HCT116 (cell line): ENCODE measurements around the gene RPH3AL. TPM values are rescaled to one million over a fixed set of nuclear protein-coding genes. Genes with fewer than 3 reads are reported as not detected.
"Not testable (repeated sequence)": the region's sequence is repeated elsewhere in the genome, so short reads cannot be mapped to it uniquely, and the experiment has no call there.

Experiments used
- ATAC-seq: fragments of 200-7000 bp; cut with Tn5 transposase; 2 replicates; pipeline ENCODE4 v1.9.1; 2020; ENCODE audit warnings: mild to moderate bottlenecking, moderate library complexity
- BruUV-seq: library from RNA; stranded (reverse); fragments of 400-500 nt; replicated peaks from 2 replicates; lab custom pipeline; 2021; lab: Mats Ljungman, UMichigan
- CTCF ChIA-PET: fragments of 300-600 bp; sonication (Branson Sonifier 250); formaldehyde crosslinking; loops from one replicate; lab custom pipeline; 2021; ENCODE audit warnings: antibody characterized with exemption; lab: Charles Lee
- POLR2A ChIA-PET: fragments of 300-600, 350-600 bp; sonication (Branson Sonifier 250); formaldehyde crosslinking; loops from one replicate; lab custom pipeline; 2021; ENCODE audit warnings: antibody characterized with exemption; lab: Charles Lee
- RAD21 ChIA-PET, 2 experiments: fragments of 300-600 bp; sonication (Branson Sonifier 250); formaldehyde crosslinking; loops; one replicate each; lab custom pipeline; 2023; ENCODE audit warnings: low total read pairs in 2 of 2; ENCODE audit not compliant: uncharacterized antibody in 2 of 2, unreplicated experiment in 2 of 2, low non-redundant PET in 1 of 2; lab: Charles Lee
- DNase-seq: peaks from one replicate; pipeline ENCODE4 v3.0.0-alpha.2; 2010; ENCODE audit warnings: low read depth, low spot score
- H2AFZ ChIP-seq: fragments of 200-600 bp; shearing (Covaris generic), sonication (generic); 2 replicates; pipeline ENCODE4 v1.6.1; 2017; ENCODE audit warnings: low read depth, mixed run types, mixed read lengths, antibody characterized with exemption, low read length; ENCODE audit not compliant: poor library complexity, severe bottlenecking
- H3K27ac ChIP-seq: 2 replicates; pipeline ENCODE4 v1.5.1; 2012; ENCODE audit warnings: low read depth, low read length
- H3K27me3 ChIP-seq: fragments of 200-600 bp; sonication (generic); 2 replicates; pipeline ENCODE4 v1.6.1; 2016; ENCODE audit warnings: mixed run types, low read length, mixed read lengths; ENCODE audit not compliant: insufficient read depth
- H3K36me3 ChIP-seq, 2 experiments: fragments of 200-500 bp in 1 of 2; fragments of 200-600 bp in 1 of 2; sonication (Bioruptor generic) in 1 of 2; sonication (generic) in 1 of 2; 2 replicates each; pipeline versions ENCODE4 v1.5.1 to v1.6.1; 2014 to 2016; ENCODE audit warnings: low read length in 2 of 2, inconsistent platforms in 1 of 2, mixed read lengths in 1 of 2, mixed run types in 1 of 2; ENCODE audit not compliant: insufficient read depth in 2 of 2, control insufficient read depth in 1 of 2
- H3K4me1 ChIP-seq, 2 experiments: fragments of 200-600 bp in 1 of 2; sonication (generic) in 1 of 2; 2 replicates each; pipeline versions ENCODE4 v1.5.1 to v1.6.1; 2012 to 2017; ENCODE audit warnings: low read length in 2 of 2, inconsistent platforms in 1 of 2, mild to moderate bottlenecking in 1 of 2, mixed read lengths in 1 of 2, mixed run types in 1 of 2, moderate library complexity in 1 of 2; ENCODE audit not compliant: insufficient read depth in 2 of 2, control insufficient read depth in 1 of 2
- H3K4me2 ChIP-seq: fragments of 200-600 bp; sonication (generic); 2 replicates; pipeline ENCODE4 v1.6.1; 2017; ENCODE audit warnings: mixed run types, low read length, mixed read lengths
- H3K4me3 ChIP-seq, 2 experiments: fragments of 200-600 bp in 1 of 2; sonication (generic) in 1 of 2; replicated peaks in 1 of 2; 2 replicates each; pipeline ENCODE4 v1.5.1; 2011 to 2016; ENCODE audit warnings: low read length in 2 of 2, control low read depth in 1 of 2, low read depth in 1 of 2, mild to moderate bottlenecking in 1 of 2, mixed read lengths in 1 of 2, mixed run types in 1 of 2
- H3K79me2 ChIP-seq: fragments of 200-600 bp; sonication (generic); 2 replicates; pipeline ENCODE4 v1.6.1; 2017; ENCODE audit warnings: mild to moderate bottlenecking, mixed run types, low read length, moderate library complexity, mixed read lengths; ENCODE audit not compliant: insufficient read depth
- H3K9ac ChIP-seq: fragments of 200-600 bp; sonication (generic); 2 replicates; pipeline ENCODE4 v1.6.1; 2016; ENCODE audit warnings: low read length, mixed read lengths
- H3K9me2 ChIP-seq: fragments of 200-600 bp; sonication (generic), shearing (Covaris generic); 2 replicates; pipeline ENCODE4 v1.6.1; 2017; ENCODE audit warnings: mixed run types, mild to moderate bottlenecking, moderate library complexity; ENCODE audit not compliant: insufficient read depth
- H3K9me3 ChIP-seq, 2 experiments: fragments of 200-500 bp in 1 of 2; fragments of 200-600 bp in 1 of 2; sonication (Bioruptor generic) in 1 of 2; sonication (generic) in 1 of 2; 2 replicates each; pipeline ENCODE4 v1.6.1; 2014 to 2017; ENCODE audit warnings: low read length in 2 of 2, mixed read lengths in 2 of 2, inconsistent platforms in 1 of 2, low read depth in 1 of 2, mild to moderate bottlenecking in 1 of 2, mixed run types in 1 of 2, moderate library complexity in 1 of 2; ENCODE audit not compliant: control insufficient read depth in 1 of 2, insufficient read depth in 1 of 2
- H4K20me1 ChIP-seq: fragments of 200-600 bp; sonication (generic), shearing (Covaris generic); 2 replicates; pipeline ENCODE4 v1.6.1; 2017; ENCODE audit warnings: mixed run types, mild to moderate bottlenecking, moderate library complexity; ENCODE audit not compliant: insufficient read depth
- CEBPB ChIP-seq: IDR thresholded peaks from 2 replicates; pipeline ENCODE4 v1.6.1; 2012; ENCODE audit warnings: low read depth
- EZH2phosphoT487 ChIP-seq: fragments of 200-600 bp; IDR thresholded peaks from 2 replicates; pipeline ENCODE4 v1.6.1; 2018; ENCODE audit warnings: antibody characterized with exemption, borderline replicate concordance
- JUND ChIP-seq: IDR thresholded peaks from 2 replicates; pipeline ENCODE4 v1.6.1; 2012
- POLR2A ChIP-seq: IDR thresholded peaks from 2 replicates; pipeline ENCODE4 v1.7.0; 2011; ENCODE audit warnings: borderline replicate concordance; ENCODE audit not compliant: insufficient read depth, insufficient read length; ENCODE audit errors: extremely low read depth
- SIN3A ChIP-seq: IDR thresholded peaks from 2 replicates; pipeline ENCODE4 v1.6.1; 2012; ENCODE audit warnings: low read depth
- SP1 ChIP-seq: IDR thresholded peaks from 2 replicates; pipeline ENCODE4 v1.6.1; 2012; ENCODE audit warnings: low read depth
- SRF ChIP-seq: IDR thresholded peaks from 2 replicates; pipeline ENCODE4 v1.6.1; 2012; ENCODE audit warnings: low read depth
- YY1 ChIP-seq: IDR thresholded peaks from 2 replicates; pipeline ENCODE4 v1.6.1; 2011; ENCODE audit warnings: low read length, low read depth, moderate library complexity, mild to moderate bottlenecking; ENCODE audit not compliant: insufficient replicate concordance; ENCODE audit errors: extremely low read depth
- ZNF274 ChIP-seq: fragments of 200-500 bp; sonication (Bioruptor generic); IDR thresholded peaks from 2 replicates; pipeline ENCODE4 v1.6.1; 2014; ENCODE audit warnings: mild to moderate bottlenecking, low read depth, low read length, inconsistent platforms
- intact Hi-C: fragments of 100-400 bp; cut with micrococcal nuclease; formaldehyde crosslinking; loops from 2 replicates; pipeline ENCODE4 v1.10.0; 2022
- total RNA-seq: library from RNA; stranded (reverse); gene quantifications from one replicate; pipeline ENCODE4 v1.2.1, GENCODE V29; 2021; ENCODE audit not compliant: unreplicated experiment
- TF ChIP-seq, protein P1 (sequence below): IDR thresholded peaks from 2 replicates; pipeline ENCODE4 v1.6.1; 2012
- TF ChIP-seq, protein P2 (sequence below): IDR thresholded peaks from 2 replicates; pipeline ENCODE4 v1.6.1; 2012
- TF ChIP-seq, protein P3 (sequence below), 3 experiments: fragments of 200-600 bp in 1 of 3; sonication (generic) in 1 of 3; IDR thresholded peaks in 2 of 3; conservative IDR thresholded peaks in 1 of 3; 2 replicates each; pipeline ENCODE4 v1.5.1; 2012 to 2017; ENCODE audit warnings: low read depth in 2 of 3, low read length in 2 of 3, antibody characterized with exemption in 1 of 3, borderline replicate concordance in 1 of 3, control low read depth in 1 of 3, mild to moderate bottlenecking in 1 of 3, mixed read lengths in 1 of 3, mixed run types in 1 of 3, moderate library complexity in 1 of 3; ENCODE audit not compliant: insufficient read depth in 1 of 3
- TF ChIP-seq, protein P4 (sequence below): IDR thresholded peaks from 2 replicates; pipeline ENCODE4 v1.6.1; 2011; ENCODE audit warnings: mild to moderate bottlenecking, low read length, moderate library complexity; ENCODE audit not compliant: insufficient replicate concordance; ENCODE audit errors: extremely low read depth

The RPH3AL gene
- total RNA-seq, 1 experiment from 2014 or later: 17.0 TPM

DNA sequence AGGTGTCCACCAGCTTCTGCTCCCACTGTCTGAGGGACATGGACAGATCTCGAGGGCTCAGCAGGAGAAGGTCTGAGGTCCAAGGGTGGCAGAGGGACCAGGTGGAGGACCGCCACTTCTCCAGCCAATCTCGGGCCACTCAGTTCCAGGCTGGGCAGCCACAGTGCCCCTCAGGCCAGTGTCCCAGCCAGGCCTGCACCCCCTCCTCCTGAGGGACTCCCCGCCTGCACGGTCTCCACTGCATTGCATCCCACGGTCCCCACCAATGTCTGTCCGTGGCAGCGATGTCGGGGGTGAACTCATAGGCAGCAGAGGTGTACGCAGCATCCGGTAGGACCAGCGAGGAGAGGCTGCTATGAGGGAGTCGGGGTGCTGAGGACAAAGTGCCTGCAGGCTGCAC lies 107.0 kb downstream of the RPH3AL start (continued):
- TF ChIP-seq POLR2A (no peak), SIN3A (no peak), CEBPB (no peak), SRF (no peak), EZH2phosphoT487 (no peak), SP1 (no peak)
- TF ChIP-seq, protein P1, sequence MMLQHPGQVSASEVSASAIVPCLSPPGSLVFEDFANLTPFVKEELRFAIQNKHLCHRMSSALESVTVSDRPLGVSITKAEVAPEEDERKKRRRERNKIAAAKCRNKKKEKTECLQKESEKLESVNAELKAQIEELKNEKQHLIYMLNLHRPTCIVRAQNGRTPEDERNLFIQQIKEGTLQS: no peak
- TF ChIP-seq, protein P2, sequence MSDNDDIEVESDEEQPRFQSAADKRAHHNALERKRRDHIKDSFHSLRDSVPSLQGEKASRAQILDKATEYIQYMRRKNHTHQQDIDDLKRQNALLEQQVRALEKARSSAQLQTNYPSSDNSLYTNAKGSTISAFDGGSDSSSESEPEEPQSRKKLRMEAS: no peak
- TF ChIP-seq, protein P3, sequence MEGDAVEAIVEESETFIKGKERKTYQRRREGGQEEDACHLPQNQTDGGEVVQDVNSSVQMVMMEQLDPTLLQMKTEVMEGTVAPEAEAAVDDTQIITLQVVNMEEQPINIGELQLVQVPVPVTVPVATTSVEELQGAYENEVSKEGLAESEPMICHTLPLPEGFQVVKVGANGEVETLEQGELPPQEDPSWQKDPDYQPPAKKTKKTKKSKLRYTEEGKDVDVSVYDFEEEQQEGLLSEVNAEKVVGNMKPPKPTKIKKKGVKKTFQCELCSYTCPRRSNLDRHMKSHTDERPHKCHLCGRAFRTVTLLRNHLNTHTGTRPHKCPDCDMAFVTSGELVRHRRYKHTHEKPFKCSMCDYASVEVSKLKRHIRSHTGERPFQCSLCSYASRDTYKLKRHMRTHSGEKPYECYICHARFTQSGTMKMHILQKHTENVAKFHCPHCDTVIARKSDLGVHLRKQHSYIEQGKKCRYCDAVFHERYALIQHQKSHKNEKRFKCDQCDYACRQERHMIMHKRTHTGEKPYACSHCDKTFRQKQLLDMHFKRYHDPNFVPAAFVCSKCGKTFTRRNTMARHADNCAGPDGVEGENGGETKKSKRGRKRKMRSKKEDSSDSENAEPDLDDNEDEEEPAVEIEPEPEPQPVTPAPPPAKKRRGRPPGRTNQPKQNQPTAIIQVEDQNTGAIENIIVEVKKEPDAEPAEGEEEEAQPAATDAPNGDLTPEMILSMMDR (IDR thresholded peaks at IDR 0.05 in 2 of 3, conservative IDR thresholded peaks at IDR 0.05 in 1 of 3; ENCODE audit: borderline replicate concordance in 1 of 3, insufficient read depth in 1 of 3, low read depth in 2 of 3, low read length in 2 of 3): no peak

DNA sequence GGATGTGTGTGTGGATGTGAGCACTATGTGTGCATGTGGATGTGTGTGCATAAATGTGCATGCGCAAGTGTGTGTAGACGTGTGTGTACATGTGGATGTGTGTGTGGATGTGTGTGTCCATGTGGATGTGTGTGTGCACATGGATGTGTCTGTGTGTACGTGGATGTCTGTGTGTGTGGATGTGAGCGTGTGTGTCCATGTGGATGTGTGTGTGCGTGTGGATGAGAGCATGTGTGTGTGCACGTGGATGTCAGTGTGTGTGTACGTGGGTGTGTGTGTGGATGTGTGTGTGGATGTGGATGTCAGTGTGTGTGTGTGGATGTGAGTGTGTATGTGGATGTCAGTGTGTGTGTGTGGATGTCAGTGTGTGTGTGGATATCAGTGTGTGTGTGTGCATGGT lies 107.6 kb downstream of the RPH3AL start:
- H3K27me3 ChIP-seq: no peaks in the 10 kb centered on the region
- CTCF ChIA-PET: no interaction called here
- intact Hi-C loops: no loop called here
- no peak for DNase-seq
- no peak overlapping the region for H3K4me2 ChIP-seq
- H3K9me2 ChIP-seq: no peaks in the 10 kb centered on the region
- TF ChIP-seq YY1 (no peak), SP1 (no peak), SIN3A (no peak), JUND (no peak), ZNF274 (no peak)
- TF ChIP-seq, protein P4, sequence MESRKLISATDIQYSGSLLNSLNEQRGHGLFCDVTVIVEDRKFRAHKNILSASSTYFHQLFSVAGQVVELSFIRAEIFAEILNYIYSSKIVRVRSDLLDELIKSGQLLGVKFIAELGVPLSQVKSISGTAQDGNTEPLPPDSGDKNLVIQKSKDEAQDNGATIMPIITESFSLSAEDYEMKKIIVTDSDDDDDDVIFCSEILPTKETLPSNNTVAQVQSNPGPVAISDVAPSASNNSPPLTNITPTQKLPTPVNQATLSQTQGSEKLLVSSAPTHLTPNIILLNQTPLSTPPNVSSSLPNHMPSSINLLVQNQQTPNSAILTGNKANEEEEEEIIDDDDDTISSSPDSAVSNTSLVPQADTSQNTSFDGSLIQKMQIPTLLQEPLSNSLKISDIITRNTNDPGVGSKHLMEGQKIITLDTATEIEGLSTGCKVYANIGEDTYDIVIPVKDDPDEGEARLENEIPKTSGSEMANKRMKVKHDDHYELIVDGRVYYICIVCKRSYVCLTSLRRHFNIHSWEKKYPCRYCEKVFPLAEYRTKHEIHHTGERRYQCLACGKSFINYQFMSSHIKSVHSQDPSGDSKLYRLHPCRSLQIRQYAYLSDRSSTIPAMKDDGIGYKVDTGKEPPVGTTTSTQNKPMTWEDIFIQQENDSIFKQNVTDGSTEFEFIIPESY: no peak
- TF ChIP-seq, protein P1: no peak
- POLR2A ChIA-PET: no interaction called here
- RAD21 ChIA-PET: no interaction called here
- ATAC-seq: no peak
- H3K4me3 ChIP-seq: no peak overlapping the region
- H3K27ac ChIP-seq: no peak overlapping the region
- H3K9me3 ChIP-seq: no peaks in the 10 kb centered on the region
- H4K20me1 ChIP-seq: no peaks in the 10 kb centered on the region
- no peaks in the 10 kb centered on the region for H3K36me3 ChIP-seq
- no peaks in the 10 kb centered on the region for H3K79me2 ChIP-seq
- no peak overlapping the region for H3K9ac ChIP-seq
- no peaks in the 10 kb centered on the region for H3K4me1 ChIP-seq
- H2AFZ ChIP-seq: no peak overlapping the region
- no TSS peak for BruUV-seq

DNA sequence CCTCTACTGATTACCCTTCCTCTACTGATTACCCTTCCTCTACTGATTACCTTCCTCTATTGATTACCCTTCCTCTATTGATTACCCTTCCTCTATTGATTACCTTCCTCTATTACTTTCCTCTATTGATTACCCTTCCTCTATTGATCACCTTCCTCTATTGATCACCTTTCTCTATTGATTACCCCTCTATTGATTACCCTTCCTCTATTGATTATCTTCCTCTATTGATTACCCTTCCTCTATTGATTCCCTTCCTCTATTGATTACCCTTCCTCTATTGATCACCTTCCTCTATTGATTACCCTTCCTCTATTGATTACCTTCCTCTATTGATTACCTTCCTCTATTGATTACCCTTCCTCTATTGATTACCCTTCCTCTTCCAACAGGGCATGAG lies 108.7 kb downstream of the RPH3AL start:
- CTCF ChIA-PET, BruUV-seq: not testable (repeated sequence)

More for the DNA sequence above, 108.7 kb downstream of the RPH3AL start:
- H3K4me1 ChIP-seq, H2AFZ ChIP-seq, H3K79me2 ChIP-seq, H3K4me2 ChIP-seq, POLR2A ChIA-PET, H3K4me3 ChIP-seq, ATAC-seq, H3K9me3 ChIP-seq, H3K9me2 ChIP-seq, H3K36me3 ChIP-seq, H3K9ac ChIP-seq, DNase-seq, intact Hi-C loops, RAD21 ChIA-PET, H3K27me3 ChIP-seq, H3K27ac ChIP-seq, H4K20me1 ChIP-seq: not testable (repeated sequence)
